Lower leg skin (tissue), 4 donors: ENCODE measurements around the gene MINDY4. TPM values are rescaled to one million over a fixed set of nuclear protein-coding genes. Genes with fewer than 3 reads are reported as not detected.
A peak's percentile ranks its signal among the peaks of the same experiment; 100 is the strongest.
"Not testable (repeated sequence)": the region's sequence is repeated elsewhere in the genome, so short reads cannot be mapped to it uniquely, and the experiment has no call there.

ENCODE experiments used
- DNase-seq, 2 donors: peaks; one replicate each; pipeline ENCODE4 v3.0.0-alpha.2; 2019; ENCODE audit warnings: low spot score in 2 of 2
- H3K4me3 ChIP-seq: fragments of 200-600 bp; sonication (generic); 2 replicates; pipeline ENCODE4 v1.5.1; 2017; ENCODE audit warnings: mild to moderate bottlenecking, low read depth; ENCODE audit not compliant: poor library complexity, severe bottlenecking
- CTCF ChIP-seq, 3 donors: fragments of 450-650 bp; IDR thresholded peaks; one replicate each; pipeline ENCODE4 v1.5.1; 2016; ENCODE audit warnings: antibody characterized with exemption in 3 of 3, mild to moderate bottlenecking in 3 of 3, moderate library complexity in 2 of 3
- POLR2A ChIP-seq, 2 donors: fragments of 450-650 bp; IDR thresholded peaks; one replicate each; pipeline ENCODE4 v1.6.1; 2016 to 2017; ENCODE audit warnings: antibody characterized with exemption in 2 of 2, mild to moderate bottlenecking in 1 of 2, moderate library complexity in 1 of 2
- WGBS, 2 donors: methylation state at CpG; one replicate each; pipeline ENCODE4 v1.1.5; 2018; 5-methylcytosine and 5-hydroxymethylcytosine counted together
- intact Hi-C: fragments of 100-400 bp; cut with DNase I; formaldehyde crosslinking; loops from one replicate; pipeline ENCODE4 v1.15.0; 2023; ENCODE audit warnings: low total_unique reads
- total RNA-seq, 4 donors: library from RNA; depleted of rRNA; stranded (reverse); fragments of >200 nt; gene quantifications; one replicate each; pipeline ENCODE4 v1.1.0, GENCODE V29; 2016

The MINDY4 gene
- total RNA-seq, 4 donors from 2014 or later = 4.0 to 4.7 (median 4.4) TPM

- DNase-seq = no peak
- intact Hi-C loops = no loop called here
- no peak for TF ChIP-seq POLR2A (IDR thresholded peaks at IDR 0.05)
- no peak for TF ChIP-seq CTCF (IDR thresholded peaks at IDR 0.05)
- WGBS, 2 donors = 95 to 97% methylated on average over 9 of the region's 9 CpGs
- no peak overlapping the region for H3K4me3 ChIP-seq
Observed at GRCh38 chr7:30828591-30828990, 57.4 kb downstream of the MINDY4 start.

- H3K4me3 ChIP-seq = no peak overlapping the region
- 77 to 91% methylated on average over 2 of the region's 2 CpGs for WGBS, 2 donors
- TF ChIP-seq CTCF (IDR thresholded peaks at IDR 0.05) (no peak), POLR2A (IDR thresholded peaks at IDR 0.05) (no peak)
- intact Hi-C loops = no loop called here
- DNase-seq = no peak
Observed at GRCh38 chr7:30829471-30829870, 58.3 kb downstream of the MINDY4 start.

GRCh38 chr7:30831227-30831626 is 60.0 kb downstream of the MINDY4 start:
- intact Hi-C loops = no loop called here
- DNase-seq = no peak
- 97% methylated on average over 2 of the region's 2 CpGs for WGBS, 2 donors
- no peak for TF ChIP-seq CTCF (IDR thresholded peaks at IDR 0.05)
- no peak for TF ChIP-seq POLR2A (IDR thresholded peaks at IDR 0.05)
- H3K4me3 ChIP-seq = no peak overlapping the region

- 92 to 95% methylated on average over 5 of the region's 5 CpGs for WGBS, 2 donors
- H3K4me3 ChIP-seq = no peak overlapping the region
- DNase-seq = peak in 1 of 2 donors; percentile 53
- no peak for TF ChIP-seq CTCF (IDR thresholded peaks at IDR 0.05)
- intact Hi-C loops = no loop called here
Observed at GRCh38 chr7:30831936-30832335, 60.7 kb downstream of the MINDY4 start.

- intact Hi-C loops, H3K4me3 ChIP-seq: not testable (repeated sequence)
- peak in 1 of 2 donors; percentile 62 for DNase-seq
- WGBS, 2 donors = 95 to 97% methylated on average over 6 of the region's 6 CpGs
Observed at GRCh38 chr7:30834017-30834674, 62.9 kb downstream of the MINDY4 start.

- DNase-seq = peak in 1 of 2 donors; percentile 59
- WGBS, 2 donors = 85 to 94% methylated on average over 6 of the region's 6 CpGs
- no peak for TF ChIP-seq CTCF (IDR thresholded peaks at IDR 0.05)
- no peak for TF ChIP-seq POLR2A (IDR thresholded peaks at IDR 0.05)
- no peak overlapping the region for H3K4me3 ChIP-seq
- intact Hi-C loops = no loop called here
Observed at GRCh38 chr7:30835396-30835915, 64.2 kb downstream of the MINDY4 start.
